Measurements from ENCODE around the gene TNFRSF13B.

TNFRSF13B gene

DNA sequence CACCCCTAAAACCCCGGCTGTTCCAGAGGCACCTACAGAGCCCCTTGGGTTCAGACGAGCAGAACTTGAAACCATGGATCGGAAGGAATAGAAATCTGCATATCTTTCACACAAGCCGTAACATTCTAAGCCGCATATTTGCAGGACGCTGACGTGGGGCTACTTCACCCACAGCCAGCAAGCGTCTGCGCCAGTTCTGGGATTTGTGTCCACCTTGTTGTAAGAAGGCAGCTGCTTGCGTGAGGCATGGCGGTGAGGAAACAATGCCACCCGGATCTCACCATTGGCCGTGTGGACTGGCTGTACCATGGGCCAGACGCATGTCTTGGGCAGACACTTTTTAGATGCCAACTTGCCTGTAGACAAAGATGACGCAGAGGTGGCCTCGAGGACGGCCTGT lies 34.5 kb downstream of the TNFRSF13B start:
- no peak for DNase-seq (ENCODE audit: low spot score)

GRCh38 chr17:16936536-16937310 lies 35.2 kb downstream of the TNFRSF13B start:
- no peak for DNase-seq (ENCODE audit: low spot score)

DNA sequence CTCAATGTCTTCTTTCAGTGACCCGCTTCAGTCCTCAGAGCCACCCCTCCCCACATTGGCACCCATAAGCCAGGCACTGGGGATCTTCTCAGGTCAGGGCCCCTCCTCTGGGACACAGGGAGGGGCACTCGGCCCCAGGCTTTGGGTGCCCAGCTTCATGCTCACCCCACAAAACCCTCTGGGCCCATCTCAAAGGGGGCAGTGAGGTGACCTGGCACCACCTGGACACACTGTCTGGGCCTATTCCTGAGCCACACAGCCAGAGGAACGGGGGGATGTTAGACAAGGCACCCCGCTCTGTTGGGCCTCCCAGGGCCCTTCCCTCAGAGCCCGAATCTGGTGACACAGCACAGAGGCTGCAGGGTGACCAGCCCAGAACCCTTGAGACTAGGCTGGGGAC lies 36.1 kb downstream of the TNFRSF13B start:
- DNase-seq (ENCODE audit: low spot score) = no peak

DNA sequence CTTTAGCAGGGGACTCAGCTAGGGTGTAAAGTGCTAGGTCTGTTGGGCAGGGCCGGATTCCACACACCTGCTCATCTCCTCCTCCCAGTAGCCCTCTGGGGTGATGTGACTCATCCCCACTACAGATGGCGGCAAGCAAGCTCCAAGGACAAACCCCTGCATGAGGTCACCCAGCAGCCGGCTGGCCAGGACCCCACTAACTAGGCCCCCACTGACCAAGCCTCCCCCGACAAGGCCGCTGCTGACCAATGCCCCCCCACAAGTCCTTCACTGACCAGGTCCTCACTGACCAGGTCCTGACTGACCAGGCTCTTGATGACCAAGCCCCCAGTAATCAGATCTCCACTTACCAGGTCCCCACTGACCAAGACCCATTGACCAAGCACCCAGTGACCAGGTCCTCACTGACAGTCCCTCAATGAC lies 36.7 kb downstream of the TNFRSF13B start:
- no peak for DNase-seq (ENCODE audit: low spot score)

DNA sequence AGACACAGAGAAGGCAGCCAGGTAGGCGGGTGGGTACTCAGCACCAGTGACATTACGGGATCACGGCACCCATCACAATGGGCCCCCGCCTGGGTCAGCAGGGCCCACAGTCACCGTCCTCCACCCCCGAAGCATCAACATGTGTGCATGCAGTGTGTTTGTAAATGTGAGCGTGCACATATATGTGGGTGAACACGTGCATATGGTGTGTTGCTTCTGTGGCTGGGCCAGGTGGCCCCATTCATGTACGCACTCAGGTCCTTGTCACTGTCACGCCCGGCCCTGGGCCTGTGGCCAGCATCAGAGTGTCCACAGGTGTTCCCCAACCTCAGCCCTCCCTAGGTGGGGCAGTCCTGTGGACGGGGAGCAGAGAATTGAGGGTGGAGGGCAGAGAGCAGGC lies 37.1 kb downstream of the TNFRSF13B start:
- DNase-seq (ENCODE audit: low spot score) = no peak

- no peak for DNase-seq (ENCODE audit: low spot score)
Observed at GRCh38 chr17:16934133-16934795, 37.7 kb downstream of the TNFRSF13B start.

DNA sequence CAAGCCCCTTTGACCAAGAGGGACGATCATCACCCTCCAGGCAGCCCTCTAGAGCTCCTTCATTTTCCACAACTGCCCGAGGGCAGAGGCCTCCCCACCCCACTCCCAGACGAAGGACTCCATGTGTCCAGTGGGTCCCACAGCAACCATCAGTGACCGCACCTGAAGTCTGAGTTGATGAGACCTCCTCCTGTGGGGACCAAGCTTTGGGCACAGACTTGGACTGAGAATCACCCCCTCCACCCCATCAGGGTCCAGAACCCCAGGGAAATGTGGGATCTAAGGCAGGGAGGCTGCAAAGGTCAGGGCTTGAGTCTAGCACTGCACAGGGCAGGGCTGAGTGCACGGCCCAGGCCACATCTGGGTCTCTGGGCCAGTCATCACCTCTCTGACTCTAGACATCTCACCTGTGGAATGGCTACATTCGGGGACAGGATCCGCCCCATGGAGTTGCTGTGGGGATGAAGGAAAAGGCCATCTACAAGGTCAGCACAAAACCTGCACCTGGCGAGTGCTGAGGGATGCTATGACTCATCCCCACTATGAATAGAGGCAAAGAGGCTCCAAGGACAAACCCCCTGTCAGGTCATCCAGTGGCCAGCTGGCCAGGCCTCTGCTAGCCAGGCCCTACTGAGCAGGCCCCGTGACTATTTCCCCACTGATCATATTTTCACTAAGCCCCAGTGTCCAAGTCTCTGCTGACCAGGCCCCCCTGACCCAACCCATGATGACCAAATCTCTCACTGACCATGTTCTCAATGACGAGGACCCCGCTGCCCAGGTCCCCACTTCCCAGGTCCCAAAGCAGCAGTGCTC lies 38.4 kb downstream of the TNFRSF13B start:
- DNase-seq (ENCODE audit: low spot score) = no peak

GRCh38 chr17:16932611-16933010 lies 39.3 kb downstream of the TNFRSF13B start:
- no peak for DNase-seq (ENCODE audit: low spot score)

GRCh38 chr17:16932156-16932555 lies 39.8 kb downstream of the TNFRSF13B start:
- DNase-seq (ENCODE audit: low spot score) = no peak

DNA sequence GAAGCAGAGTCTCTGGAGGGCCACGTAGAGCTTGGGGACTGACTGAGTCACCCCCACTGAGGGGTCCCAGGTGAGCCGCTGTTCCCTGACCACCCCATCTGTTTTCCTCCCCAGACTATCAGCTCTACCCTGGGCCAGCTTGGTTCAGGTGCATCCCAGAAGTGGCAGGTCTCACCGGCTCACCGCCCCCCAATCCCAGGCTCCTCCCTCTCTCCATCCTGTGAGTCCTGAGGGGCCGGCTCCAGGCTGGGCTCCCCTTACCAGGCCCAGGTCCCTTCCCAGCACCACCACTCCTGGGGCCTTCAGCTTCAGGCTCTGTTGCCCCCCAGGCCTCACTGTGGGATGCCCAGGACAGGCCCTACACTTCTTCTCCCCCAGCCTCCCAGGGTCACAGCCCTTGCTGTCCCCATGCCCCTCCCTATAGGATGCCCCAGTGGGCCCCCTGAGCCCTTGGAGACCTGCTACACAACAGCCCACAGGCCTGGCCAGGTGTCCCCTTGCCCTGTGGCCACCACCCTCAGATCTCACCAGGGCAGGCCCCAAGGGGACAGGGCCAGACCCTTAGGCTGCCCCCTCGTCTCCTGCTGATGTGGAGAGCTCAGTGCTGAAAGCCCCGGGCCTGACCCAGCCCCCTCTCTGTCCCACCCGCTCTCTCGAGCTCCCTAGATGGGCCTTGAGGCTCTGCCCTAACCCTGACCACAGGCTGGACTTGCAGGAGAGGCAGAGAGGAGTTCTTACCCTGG lies 40.4 kb downstream of the TNFRSF13B start:
- no peak for DNase-seq (ENCODE audit: low spot score)

- DNase-seq (ENCODE audit: low spot score) = no peak
Observed at GRCh38 chr17:16930571-16931317, 41.2 kb downstream of the TNFRSF13B start.

- no peak for DNase-seq (ENCODE audit: low spot score)
Observed at GRCh38 chr17:16929757-16930520, 42.0 kb downstream of the TNFRSF13B start.

- DNase-seq (ENCODE audit: low spot score) = no peak
Observed at GRCh38 chr17:16929035-16929680, 42.8 kb downstream of the TNFRSF13B start.

DNA sequence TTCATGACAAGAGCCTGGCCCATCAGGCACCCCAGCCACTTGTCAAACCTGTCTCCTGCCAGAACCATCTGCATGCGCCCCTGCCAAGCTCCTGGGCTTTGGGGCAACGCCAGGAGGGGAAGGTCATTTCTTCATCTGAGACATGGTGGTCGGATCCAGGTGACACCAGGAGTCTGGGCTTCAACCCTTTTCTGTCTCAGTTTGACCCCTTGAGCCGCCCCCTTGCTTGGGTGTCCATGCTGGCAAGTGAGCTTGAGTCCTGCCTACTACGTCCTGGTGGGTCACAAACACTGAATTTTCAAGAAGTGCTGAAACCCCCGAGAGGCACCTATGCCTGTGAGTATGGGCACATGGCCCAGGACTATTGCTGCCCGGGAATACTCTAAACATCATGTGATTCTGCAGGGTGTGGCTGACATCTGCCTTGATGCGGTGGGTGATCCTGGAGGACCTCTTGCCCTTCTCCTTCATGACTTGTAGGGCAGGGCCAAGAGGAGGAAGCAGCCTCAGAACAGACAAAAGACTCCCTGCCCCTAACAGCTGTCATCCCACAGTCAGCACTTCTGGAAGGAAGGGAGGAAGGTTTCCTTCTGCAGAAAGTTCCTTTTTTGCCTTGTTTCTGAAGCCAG lies 43.4 kb downstream of the TNFRSF13B start:
- DNase-seq (ENCODE audit: low spot score) = no peak

DNA sequence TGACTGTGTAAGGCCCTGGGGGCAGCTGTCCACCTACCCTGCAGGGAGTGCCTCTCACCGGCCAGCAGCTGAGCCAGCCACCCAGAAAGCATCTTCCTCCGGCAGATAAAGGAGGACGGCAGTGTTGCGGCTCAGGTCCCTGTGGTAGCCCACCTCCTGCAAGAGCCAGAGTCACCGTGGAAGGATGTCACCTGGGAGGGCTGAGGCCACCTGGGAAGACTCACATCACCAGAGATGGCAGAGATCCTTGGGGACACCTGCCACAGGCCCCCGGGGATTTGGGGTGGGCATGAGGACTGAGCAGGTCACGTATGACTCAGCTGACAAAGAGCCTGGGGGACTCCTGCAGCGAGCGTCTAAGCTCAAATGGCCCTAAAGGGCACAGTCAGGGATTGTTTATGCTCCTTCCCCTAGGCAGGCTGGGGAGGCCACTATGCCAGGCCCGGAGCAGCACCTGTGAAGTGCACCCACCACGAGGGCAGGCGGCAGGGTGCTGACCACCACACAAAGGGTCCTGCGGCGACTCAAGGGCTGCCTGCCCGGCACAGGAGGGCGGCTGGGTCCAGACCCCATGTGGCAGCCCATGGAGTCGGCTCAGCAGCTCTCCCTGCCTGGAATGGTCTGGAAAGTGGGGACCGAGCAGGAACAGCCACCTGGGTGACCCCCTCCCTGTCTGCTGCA lies 44.1 kb downstream of the TNFRSF13B start:
- DNase-seq (ENCODE audit: low spot score) = no peak

DNA sequence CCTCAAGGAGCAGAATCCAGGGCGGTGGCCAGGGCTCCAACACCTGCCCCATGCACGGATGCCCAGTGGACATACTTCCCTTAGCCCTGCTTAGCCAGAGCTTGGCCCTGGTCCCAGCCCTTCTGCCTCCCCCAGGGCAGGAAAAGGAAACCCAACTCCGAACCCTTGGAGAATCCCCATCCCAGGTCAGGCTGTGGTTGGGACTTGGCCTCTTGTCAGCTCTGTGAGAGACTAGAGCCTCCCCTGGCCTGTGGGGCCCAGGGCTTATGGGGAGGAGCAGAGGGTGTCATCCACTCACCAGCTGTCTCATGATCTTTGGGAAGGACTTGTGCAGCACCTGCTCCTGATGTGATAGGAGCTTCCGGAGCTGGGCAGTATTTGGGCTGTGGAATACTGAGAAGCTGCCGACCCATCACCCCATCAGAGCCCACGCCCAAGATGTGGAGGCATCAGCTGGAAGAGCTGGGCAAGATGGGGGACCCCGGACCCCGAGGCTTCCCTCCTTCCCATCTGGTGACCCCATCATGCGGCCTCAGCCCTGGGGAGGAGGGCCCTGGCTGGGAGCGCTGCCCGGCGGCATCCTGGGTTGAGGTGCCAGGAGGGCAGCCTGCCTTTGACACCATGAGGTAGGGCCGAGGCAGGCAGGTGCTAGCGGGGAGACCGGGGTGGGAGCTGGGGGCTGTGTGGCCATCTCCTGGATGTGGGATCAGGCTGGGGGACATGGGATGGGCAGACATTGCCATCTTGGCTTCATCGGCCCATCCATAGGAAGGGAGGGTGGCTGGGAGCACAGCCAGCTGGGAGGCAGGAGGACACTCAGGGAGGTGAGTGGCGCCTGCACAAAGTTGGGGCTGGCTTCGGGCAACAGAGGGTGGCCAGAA lies 45.1 kb downstream of the TNFRSF13B start:
- no peak for DNase-seq (ENCODE audit: low spot score)

DNA sequence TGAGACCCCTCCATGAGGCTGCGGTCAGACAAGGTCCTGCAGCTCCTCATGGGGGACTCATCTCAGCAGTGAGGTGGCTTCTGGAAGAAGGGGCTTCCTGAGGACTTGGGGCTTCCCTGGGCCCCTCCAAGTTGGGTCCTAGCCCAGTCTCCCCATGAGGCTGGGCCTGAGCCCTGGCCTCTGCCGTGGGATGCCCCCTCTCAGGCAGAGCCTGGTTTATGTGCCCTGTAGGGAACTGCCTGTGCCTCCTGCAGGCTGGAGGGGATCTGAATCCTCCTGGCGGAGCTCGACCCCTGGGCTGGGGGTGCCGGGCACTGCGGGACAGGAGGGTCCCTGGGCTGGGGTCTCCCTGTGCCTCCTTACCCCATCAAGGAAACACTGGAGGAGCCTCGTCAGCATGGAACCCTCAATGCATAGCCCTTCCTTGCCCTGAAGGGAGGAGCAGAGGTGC lies 45.8 kb downstream of the TNFRSF13B start:
- no peak for DNase-seq (ENCODE audit: low spot score)

All from putamen (tissue), 1 donor.